Measurements from ENCODE around the gene STOML2.
A peak's percentile ranks its signal among the peaks of the same experiment; 100 is the strongest.

- peak; percentile 6 to 14 (median 10) for TF ChIP-seq CTCF (IDR thresholded peaks at IDR 0.05)
- TF ChIP-seq POLR2A (IDR thresholded peaks at IDR 0.05) = no peak
Measured at GRCh38 chr9:35071814-35072460, 31.0 kb downstream of the STOML2 start.
